A549 treated with CpdA at 1 μM for 4 hours (cell line): ENCODE results near the gene PTPN18. TPM values are rescaled to one million over a fixed set of nuclear protein-coding genes. Genes with fewer than 3 reads are reported as not detected.

Source experiments
- total RNA-seq: library from RNA; stranded (reverse); fragments of 200-300 nt; extraction: Qiagen RNA extraction; gene quantifications from 5 replicates; pipeline ENCODE4 v1.2.3, GENCODE V29; 2022; ENCODE audit warnings: low read depth

Gene PTPN18, protein sequence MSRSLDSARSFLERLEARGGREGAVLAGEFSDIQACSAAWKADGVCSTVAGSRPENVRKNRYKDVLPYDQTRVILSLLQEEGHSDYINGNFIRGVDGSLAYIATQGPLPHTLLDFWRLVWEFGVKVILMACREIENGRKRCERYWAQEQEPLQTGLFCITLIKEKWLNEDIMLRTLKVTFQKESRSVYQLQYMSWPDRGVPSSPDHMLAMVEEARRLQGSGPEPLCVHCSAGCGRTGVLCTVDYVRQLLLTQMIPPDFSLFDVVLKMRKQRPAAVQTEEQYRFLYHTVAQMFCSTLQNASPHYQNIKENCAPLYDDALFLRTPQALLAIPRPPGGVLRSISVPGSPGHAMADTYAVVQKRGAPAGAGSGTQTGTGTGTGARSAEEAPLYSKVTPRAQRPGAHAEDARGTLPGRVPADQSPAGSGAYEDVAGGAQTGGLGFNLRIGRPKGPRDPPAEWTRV
- total RNA-seq = 24.8 to 31.6 TPM (median 27.9 TPM) in 5 replicates

DNA sequence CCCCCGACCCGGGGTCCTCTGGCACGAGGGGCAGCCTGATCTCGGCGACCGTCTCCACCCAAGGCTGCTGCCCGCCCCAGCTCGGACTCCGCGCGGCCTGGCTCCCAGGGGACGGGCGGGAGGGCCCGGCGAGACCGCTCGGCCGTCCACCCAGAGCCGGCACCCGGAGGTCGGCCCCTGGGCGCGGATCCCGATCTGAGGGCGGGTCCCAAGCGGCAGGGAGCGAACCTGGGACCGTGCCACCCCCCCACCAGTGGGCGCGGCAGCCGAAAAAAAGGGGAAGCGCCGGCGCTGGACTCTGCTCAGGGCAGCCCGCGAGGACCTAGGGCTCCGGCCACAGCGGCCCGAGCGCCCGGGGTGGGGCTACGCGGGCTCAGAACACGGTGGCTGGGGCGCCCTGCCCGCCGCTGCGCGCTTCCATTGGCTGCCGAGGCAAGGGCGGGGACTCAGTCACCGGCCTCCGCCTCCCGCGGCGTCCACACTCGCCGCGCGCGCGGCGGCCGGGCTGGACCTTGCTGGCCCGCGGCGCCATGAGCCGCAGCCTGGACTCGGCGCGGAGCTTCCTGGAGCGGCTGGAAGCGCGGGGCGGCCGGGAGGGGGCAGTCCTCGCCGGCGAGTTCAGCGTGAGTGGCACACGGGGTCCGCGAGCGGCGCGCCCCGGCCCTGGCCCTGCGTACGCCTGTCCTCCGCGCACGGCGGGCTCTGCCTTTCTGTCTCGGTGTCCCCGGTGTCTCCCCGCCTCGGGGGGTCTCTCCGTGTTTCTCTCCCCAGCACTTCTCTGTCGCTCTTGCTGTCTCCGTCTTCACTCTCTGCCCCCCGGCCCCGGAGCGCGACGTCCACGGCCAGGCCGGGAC, at the start of gene PTPN18:
Gene PTPN18 (plus strand): TSS at position 479 of the 854 bp plus-strand sequence. CDS start 52 bp downstream, at position 531.

DNA sequence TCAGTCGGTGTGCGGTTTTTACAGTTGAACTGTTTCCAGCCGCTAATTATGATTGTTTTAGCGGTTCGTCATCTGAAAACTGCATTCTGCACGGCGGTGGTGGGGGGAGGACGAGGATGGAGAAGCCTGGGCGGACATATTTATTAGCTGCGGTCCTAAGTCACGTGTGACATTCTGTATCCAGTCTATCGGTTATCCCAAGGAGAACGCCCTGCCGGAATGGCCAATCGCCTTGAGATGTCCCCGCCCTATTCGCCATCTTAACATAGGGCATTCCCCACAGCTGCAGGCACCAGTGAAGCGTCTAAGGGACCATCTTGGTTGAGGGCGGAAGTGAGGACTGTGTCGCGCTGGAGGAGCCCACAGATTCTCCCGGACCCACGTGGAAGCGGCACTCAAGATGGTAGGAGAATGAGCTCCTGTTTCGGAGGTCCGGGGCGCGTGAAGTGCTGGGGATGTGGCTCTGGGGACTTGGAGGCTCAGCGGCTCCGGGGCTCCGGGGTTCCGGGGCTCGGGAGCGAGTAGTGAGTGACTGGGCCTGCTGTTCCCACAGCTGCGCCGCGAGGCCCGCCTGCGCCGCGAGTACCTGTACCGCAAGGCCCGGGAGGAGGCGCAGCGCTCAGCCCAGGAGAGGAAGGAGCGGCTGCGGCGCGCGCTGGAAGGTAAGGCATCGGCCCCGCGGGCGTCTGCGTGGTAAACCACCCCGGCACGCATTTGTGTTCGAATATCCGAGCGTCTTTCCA, 13.2 kb upstream of the PTPN18 start, which contains the start of gene IMP4:
Gene IMP4 (plus strand): TSS at position 365 of the 743 bp plus-strand sequence. CDS start 36 bp downstream, at position 401.

Other genes starting within 250 kb of the PTPN18 start
- 0.02 TPM in 1 of 5 replicates, not detected in the others for gene POTEF, start 226.8 kb upstream of the PTPN18 start, total RNA-seq
- 5.0 to 7.5 TPM (median 5.8 TPM) in 5 replicates for gene CCDC74B, start 210.9 kb upstream of the PTPN18 start, total RNA-seq
- 66.5 to 78.6 TPM (median 70.9 TPM) in 5 replicates for gene SMPD4, start 174.5 kb upstream of the PTPN18 start, total RNA-seq
- gene MZT2B, start 173.8 kb upstream of the PTPN18 start, total RNA-seq = 246 to 454 TPM (median 400 TPM) in 5 replicates
- gene TUBA3E, start 157.6 kb upstream of the PTPN18 start, total RNA-seq = not detected in 5 replicates
- gene IMP4, start 13.2 kb upstream of the PTPN18 start, total RNA-seq = 140 to 173 TPM (median 164 TPM) in 5 replicates
- gene POTEI, start 153.3 kb downstream of the PTPN18 start, total RNA-seq = 0.01 TPM in 1 of 5 replicates, not detected in the others
- gene CFC1B, start 165.2 kb downstream of the PTPN18 start, total RNA-seq = not detected in 5 replicates
- gene CFC1, start 243.5 kb downstream of the PTPN18 start, total RNA-seq = not detected in 5 replicates